ENCODE results near the gene TPRA1.

- no peak for TF ChIP-seq SIN3A (IDR thresholded peaks at IDR 0.05; ENCODE audit: low read depth)
- TF ChIP-seq POLR2A (IDR thresholded peaks at IDR 0.05; ENCODE audit: borderline replicate concordance, extremely low read depth, insufficient read depth, insufficient read length): no peak
- no peak for TF ChIP-seq ZBTB33 (IDR thresholded peaks at IDR 0.05; ENCODE audit: extremely low read depth, insufficient replicate concordance, low read length)
Observed at GRCh38 chr3:127531821-127532220, 58.7 kb downstream of the TPRA1 start.
